ENCODE data around the gene ZBTB38.

Gene ZBTB38

DNA sequence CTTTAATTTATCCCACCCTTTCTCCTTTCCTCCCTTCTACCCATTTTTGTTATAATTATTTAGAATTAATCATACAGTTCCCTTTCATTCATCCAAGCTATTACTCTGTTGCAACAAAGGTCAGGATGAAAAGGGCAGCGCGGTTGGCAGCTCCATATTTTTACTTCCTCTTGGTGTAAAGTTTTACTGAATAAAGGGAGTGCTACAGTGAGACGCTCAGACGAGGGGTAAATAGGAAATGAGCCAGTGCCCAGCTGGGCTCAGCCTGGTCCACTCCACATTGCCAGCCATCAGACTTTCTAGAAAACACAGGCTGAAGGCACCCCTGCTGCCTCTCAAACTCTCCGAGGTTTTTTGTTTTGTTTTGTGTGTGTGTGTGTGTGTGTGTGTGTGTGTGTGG is 21.9 kb upstream of the ZBTB38 start:
- H3K4me3 ChIP-seq (ENCODE audit: control insufficient read depth, low read depth, low read length), result no peak overlapping the region
- TF ChIP-seq, protein P1, sequence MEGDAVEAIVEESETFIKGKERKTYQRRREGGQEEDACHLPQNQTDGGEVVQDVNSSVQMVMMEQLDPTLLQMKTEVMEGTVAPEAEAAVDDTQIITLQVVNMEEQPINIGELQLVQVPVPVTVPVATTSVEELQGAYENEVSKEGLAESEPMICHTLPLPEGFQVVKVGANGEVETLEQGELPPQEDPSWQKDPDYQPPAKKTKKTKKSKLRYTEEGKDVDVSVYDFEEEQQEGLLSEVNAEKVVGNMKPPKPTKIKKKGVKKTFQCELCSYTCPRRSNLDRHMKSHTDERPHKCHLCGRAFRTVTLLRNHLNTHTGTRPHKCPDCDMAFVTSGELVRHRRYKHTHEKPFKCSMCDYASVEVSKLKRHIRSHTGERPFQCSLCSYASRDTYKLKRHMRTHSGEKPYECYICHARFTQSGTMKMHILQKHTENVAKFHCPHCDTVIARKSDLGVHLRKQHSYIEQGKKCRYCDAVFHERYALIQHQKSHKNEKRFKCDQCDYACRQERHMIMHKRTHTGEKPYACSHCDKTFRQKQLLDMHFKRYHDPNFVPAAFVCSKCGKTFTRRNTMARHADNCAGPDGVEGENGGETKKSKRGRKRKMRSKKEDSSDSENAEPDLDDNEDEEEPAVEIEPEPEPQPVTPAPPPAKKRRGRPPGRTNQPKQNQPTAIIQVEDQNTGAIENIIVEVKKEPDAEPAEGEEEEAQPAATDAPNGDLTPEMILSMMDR (IDR thresholded peaks at IDR 0.05; ENCODE audit: control insufficient read depth, insufficient read depth, low read depth, low read length, missing control alignments), result no peak
- no peak for DNase-seq (ENCODE audit: low read depth)

DNA sequence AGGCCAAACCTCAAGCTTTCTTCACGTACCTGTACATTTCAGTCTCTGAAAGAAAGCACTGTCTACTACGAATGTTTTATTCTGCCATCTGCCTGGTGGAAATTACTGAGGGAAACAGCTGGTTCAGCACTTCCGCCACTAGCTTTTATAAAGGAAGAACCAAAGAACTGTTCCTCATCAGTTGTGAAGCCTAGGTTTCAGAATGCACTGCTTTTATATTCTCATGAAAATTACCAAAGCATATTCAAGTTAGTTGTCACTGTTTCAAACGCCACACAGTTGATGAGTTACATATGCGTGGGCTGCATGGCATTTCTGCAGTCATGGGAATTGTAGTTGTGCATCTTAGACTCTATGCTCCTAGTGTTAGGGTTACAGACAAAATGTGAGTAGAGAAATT is 21.5 kb upstream of the ZBTB38 start:
- no peak overlapping the region for H3K4me3 ChIP-seq (ENCODE audit: control insufficient read depth, low read depth, low read length)
- no peak for DNase-seq (ENCODE audit: low read depth)
- TF ChIP-seq, protein P1 (IDR thresholded peaks at IDR 0.05; ENCODE audit: control insufficient read depth, insufficient read depth, low read depth, low read length, missing control alignments), result no peak

DNA sequence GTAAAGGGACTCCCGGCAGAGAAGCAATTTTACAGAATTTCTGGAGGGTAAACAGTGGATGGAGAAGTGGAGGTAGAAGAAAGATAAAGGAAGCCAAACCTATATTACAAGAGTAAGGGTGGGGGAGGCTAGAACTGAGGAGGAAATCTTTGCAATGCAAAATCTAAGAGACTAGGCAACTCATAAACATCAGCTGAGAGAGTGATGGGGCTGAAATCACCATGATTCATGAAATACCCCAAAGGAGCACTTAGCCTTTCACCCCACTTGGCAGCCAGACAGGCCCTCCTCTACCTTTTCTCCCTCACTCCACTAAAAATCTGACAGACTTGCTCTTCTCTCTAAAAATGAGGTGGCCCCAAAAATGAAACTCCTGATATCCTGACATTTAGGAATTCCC is 19.5 kb upstream of the ZBTB38 start:
- TF ChIP-seq, protein P1 (IDR thresholded peaks at IDR 0.05; ENCODE audit: control insufficient read depth, insufficient read depth, low read depth, low read length, missing control alignments), result no peak
- no peak for DNase-seq (ENCODE audit: low read depth)

DNA sequence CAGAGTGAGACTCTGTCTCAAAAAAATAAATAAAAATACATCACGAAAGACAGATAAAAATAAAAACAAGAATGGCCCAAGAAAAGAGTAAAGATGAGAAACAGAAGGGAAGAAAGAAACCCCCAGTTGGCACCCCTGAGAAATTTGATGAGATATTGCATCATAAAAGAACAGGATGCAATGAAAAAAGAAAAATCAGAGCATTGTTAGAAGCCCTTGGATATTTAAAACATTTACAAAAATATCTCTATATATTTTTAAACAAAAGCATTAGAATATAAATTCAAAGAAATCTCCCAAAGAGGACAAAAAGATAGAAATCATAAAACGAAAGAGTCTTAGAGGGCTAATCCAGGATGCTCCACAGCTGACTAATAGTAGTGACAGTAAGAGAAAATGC is 18.6 kb upstream of the ZBTB38 start:
- TF ChIP-seq, protein P1 (IDR thresholded peaks at IDR 0.05; ENCODE audit: control insufficient read depth, insufficient read depth, low read depth, low read length, missing control alignments), result no peak
- no peak for DNase-seq (ENCODE audit: low read depth)
- H3K4me3 ChIP-seq (ENCODE audit: control insufficient read depth, low read depth, low read length), result no peak overlapping the region

More for the DNA sequence above, 19.5 kb upstream of the ZBTB38 start:
- no peak overlapping the region for H3K4me3 ChIP-seq (ENCODE audit: control insufficient read depth, low read depth, low read length)

DNA sequence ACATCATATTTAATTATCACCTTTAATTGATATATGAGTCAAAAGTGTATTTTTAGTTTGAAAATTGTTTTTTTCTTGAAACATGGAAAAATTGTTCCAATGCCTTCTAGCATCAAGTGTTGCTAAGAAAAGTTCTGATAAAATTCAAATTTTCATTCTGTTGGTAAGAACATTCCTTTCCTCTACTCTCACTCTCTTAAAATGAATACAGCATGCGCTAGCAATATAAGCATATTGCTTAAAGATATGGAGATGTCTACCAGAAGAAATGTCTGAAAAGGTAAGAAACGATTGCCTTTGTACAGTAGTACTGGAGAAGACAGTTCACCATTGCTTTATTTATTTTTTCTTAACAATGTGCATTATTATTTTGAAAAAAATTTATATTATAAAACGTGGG is 17.6 kb upstream of the ZBTB38 start:
- H3K4me3 ChIP-seq (ENCODE audit: control insufficient read depth, low read depth, low read length), result no peak overlapping the region
- no peak for DNase-seq (ENCODE audit: low read depth)
- TF ChIP-seq, protein P1 (IDR thresholded peaks at IDR 0.05; ENCODE audit: control insufficient read depth, insufficient read depth, low read depth, low read length, missing control alignments), result no peak

DNA sequence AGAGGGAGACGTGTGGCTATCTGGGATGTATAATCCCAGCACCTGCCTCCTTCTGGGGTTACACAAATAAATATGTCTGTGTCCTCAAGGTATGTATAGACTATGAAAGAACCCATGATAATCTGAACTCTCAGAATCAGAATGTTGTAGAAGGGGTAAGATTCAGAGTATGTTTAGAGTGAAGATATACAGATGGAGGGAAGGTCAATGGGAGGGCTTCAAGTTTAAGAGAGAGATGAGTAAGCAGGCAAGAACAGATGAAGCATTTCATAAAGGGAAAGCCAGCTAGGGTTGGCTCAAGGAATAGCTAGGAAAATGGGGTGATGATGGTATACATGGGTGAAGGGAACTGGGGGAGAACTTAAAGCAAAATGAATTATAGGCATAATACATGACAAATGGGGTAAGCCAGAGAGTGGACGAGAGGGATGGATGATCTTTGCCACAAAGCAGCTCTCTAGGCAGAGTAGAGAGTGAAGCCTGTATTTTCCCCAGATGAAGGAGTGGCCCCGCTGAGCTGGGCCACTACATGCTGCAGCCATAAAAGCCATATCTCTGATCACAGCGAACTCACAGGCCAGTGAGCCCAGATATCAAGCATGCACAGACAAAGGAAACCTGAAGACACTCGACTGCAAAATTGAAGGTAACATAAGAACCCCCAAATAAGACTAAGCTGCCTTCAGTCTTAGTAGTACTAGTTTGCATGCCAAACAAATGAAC is 15.9 kb upstream of the ZBTB38 start:
- DNase-seq (ENCODE audit: low read depth), result no peak
- TF ChIP-seq, protein P1 (IDR thresholded peaks at IDR 0.05; ENCODE audit: control insufficient read depth, insufficient read depth, low read depth, low read length, missing control alignments), result no peak
- no peak overlapping the region for H3K4me3 ChIP-seq (ENCODE audit: control insufficient read depth, low read depth, low read length)

Measured in AG09309 (cell line).